Kidney (tissue), 14 donors: ENCODE results near the gene CADPS2. TPM values are rescaled to one million over a fixed set of nuclear protein-coding genes. Genes with fewer than 3 reads are reported as not detected.

Experiments used
- DNase-seq, 5 donors: peaks; one replicate each; pipeline ENCODE4 v3.0.0-alpha.2; 2013 to 2020
- FAIRE-seq: peaks from 2 replicates; lab custom pipeline; 2012; peaks lifted over from hg19 to GRCh38; lab: Jason Lieb, UNC
- H3K27ac ChIP-seq, 2 donors: one replicate each; pipeline ENCODE4 v1.7.0; 2013; ENCODE audit warnings: low read depth in 2 of 2, low read length in 2 of 2, inconsistent platforms in 1 of 2
- H3K27me3 ChIP-seq: one replicate; pipeline ENCODE4 v1.7.1; 2013; ENCODE audit warnings: low read length, inconsistent platforms; ENCODE audit not compliant: control insufficient read depth, insufficient read depth
- H3K36me3 ChIP-seq, 3 donors: one replicate each; pipeline versions ENCODE4 v1.7.0 to v1.7.1; 2013; ENCODE audit warnings: low read length in 3 of 3, control low read depth in 1 of 3, inconsistent platforms in 1 of 3; ENCODE audit not compliant: insufficient read depth in 3 of 3, control insufficient read depth in 2 of 3
- H3K4me1 ChIP-seq, 3 donors: one replicate each; pipeline versions ENCODE4 v1.7.0 to v1.7.1; 2013; ENCODE audit warnings: low read length in 3 of 3, inconsistent platforms in 1 of 3, low read depth in 1 of 3; ENCODE audit not compliant: control insufficient read depth in 2 of 3, insufficient read depth in 2 of 3
- H3K4me3 ChIP-seq, 3 donors: one replicate each; pipeline versions ENCODE4 v1.7.0 to v1.8.1; 2013; ENCODE audit warnings: low read length in 3 of 3, control low read depth in 1 of 3, inconsistent platforms in 1 of 3
- H3K9ac ChIP-seq, 3 donors: one replicate each; pipeline versions ENCODE4 v1.7.0 to v1.7.1; 2013; ENCODE audit warnings: low read length in 3 of 3, control low read depth in 1 of 3, inconsistent platforms in 1 of 3
- H3K9me3 ChIP-seq, 3 donors: one replicate each; pipeline versions ENCODE4 v1.7.0 to v1.7.1; 2013; ENCODE audit warnings: low read length in 3 of 3, control low read depth in 1 of 3, inconsistent platforms in 1 of 3; ENCODE audit not compliant: control insufficient read depth in 2 of 3, insufficient read depth in 1 of 3
- CTCF ChIP-seq: IDR thresholded peaks from 3 replicates; pipeline ENCODE4 v1.5.1; 2012; ENCODE audit warnings: mild to moderate bottlenecking, moderate library complexity, borderline replicate concordance; ENCODE audit not compliant: insufficient read depth; ENCODE audit errors: extremely low read depth
- intact Hi-C: fragments of 100-400 bp; cut with DNase I; formaldehyde crosslinking; loops from one replicate; pipeline ENCODE4 v1.11.1; 2022
- polyA plus RNA-seq: library from polyadenylated mRNA; stranded (reverse); fragments of 350-450 nt; fragmentation: Illumina TruSeq; extraction: RNeasy Lipid Tissue Mini Kit (QIAGEN cat#74804); gene quantifications from one replicate; pipeline ENCODE4 v1.2.3, GENCODE V29; 2014; ENCODE audit warnings: low read depth, low replicate concordance; ENCODE audit not compliant: insufficient read depth
- total RNA-seq: library from RNA; stranded (reverse); fragmentation: NEBNext Ultra II Directional; extraction: Animal tissue kit (Norgen Biotek cat#: 25700); gene quantifications from one replicate; pipeline ENCODE4 v1.2.1, GENCODE V29; 2021
- donor health status: control.
- donor health status: control.
- donor health status: control.
- donor health status: control.
- donor health status: control.
- donor health status: DM: yes; HTN: yes; CAD: no.
- donor health status: Normal renal cell carcinoma (clear cell type).

The CADPS2 gene
- total and polyA plus RNA-seq, 2 donors from 2014 or later, result 33.0 to 39.9 TPM

GRCh38 chr7:122629412-122629953 is 256.8 kb downstream of the CADPS2 start:
- FAIRE-seq (no peak), DNase-seq (no peak)
- no peaks in the 10 kb centered on the region for H3K36me3 ChIP-seq
- TF ChIP-seq CTCF, result no peak
- H3K9ac ChIP-seq, result no peak overlapping the region
- no peak overlapping the region for H3K27ac ChIP-seq
- H3K27me3 ChIP-seq, result no peaks in the 10 kb centered on the region
- H3K9me3 ChIP-seq, result no peaks in the 10 kb centered on the region
- no peaks in the 10 kb centered on the region for H3K4me1 ChIP-seq
- intact Hi-C loops, result no loop called here
- H3K4me3 ChIP-seq, result no peak overlapping the region

GRCh38 chr7:122628651-122629411 is 257.4 kb downstream of the CADPS2 start:
- TF ChIP-seq CTCF, result no peak
- intact Hi-C loops, result no loop called here

GRCh38 chr7:122626785-122627184 is 259.5 kb downstream of the CADPS2 start:
- H3K9ac ChIP-seq, result no peak overlapping the region
- H3K27me3 ChIP-seq, result no peaks in the 10 kb centered on the region
- intact Hi-C loops, result no loop called here
- H3K4me1 ChIP-seq, result no peaks in the 10 kb centered on the region
- H3K36me3 ChIP-seq, result no peaks in the 10 kb centered on the region
- H3K4me3 ChIP-seq, result no peak overlapping the region
- TF ChIP-seq CTCF, result no peak
- H3K27ac ChIP-seq, result no peak overlapping the region
- H3K9me3 ChIP-seq, result no peaks in the 10 kb centered on the region
- peak in 1 of 5 donors; percentile 40 for DNase-seq
- FAIRE-seq, result no peak

More at GRCh38 chr7:122628651-122629411, 257.4 kb downstream of the CADPS2 start:
- no peak overlapping the region for H3K4me3 ChIP-seq
- H3K9ac ChIP-seq, result no peak overlapping the region
- FAIRE-seq (no peak), DNase-seq (no peak)
- no peaks in the 10 kb centered on the region for H3K4me1 ChIP-seq
- H3K9me3 ChIP-seq, result no peaks in the 10 kb centered on the region
- H3K27ac ChIP-seq, result no peak overlapping the region
- no peaks in the 10 kb centered on the region for H3K27me3 ChIP-seq
- H3K36me3 ChIP-seq, result no peaks in the 10 kb centered on the region
